ENCODE measurements around the gene CLEC4A.
"Not testable (repeated sequence)": the region's sequence is repeated elsewhere in the genome, so short reads cannot be mapped to it uniquely, and the experiment has no call there.

CLEC4A gene

DNA sequence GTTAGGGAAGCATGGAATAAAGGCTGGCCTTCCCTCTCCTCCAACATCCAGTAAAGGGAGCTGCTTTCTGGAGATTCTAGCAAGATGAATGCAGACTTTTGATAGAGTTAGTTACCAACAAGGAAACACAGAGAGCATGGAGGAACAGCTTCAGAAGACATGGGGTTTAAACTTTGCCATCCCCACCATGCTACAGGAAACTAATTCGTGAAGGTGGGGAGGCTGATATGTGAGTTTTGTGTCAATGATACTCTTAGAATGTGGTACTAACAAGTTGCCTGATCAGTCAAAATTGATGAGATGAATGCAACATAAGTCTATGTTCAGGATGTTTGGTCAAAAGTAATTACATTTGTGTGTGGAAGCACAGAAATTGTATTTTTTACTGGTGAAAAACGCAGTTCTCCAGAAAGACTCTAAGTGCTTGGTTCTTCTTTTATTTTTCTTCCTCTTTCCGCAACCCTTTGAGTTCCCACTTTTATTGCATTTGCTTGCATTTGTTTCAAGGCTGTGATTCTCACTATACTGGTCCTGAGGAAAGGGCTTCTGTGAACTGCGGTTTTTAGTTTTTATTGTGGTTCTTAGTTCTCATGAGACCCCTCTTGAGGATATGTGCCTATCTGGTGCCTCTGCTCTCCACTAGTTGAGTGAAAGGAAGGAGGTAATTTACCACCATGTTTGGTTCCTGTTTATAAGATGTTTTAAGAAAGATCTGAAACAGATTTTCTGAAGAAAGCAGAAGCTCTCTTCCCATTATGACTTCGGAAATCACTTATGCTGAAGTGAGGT, at the start of gene CLEC4A:
CLEC4A (plus strand) TSS at position 494 of the 789 bp plus-strand sequence; CDS start at position 756, 262 bp downstream.
- DNase-seq (ENCODE audit: low read depth in 2 of 2): no peak

- no peak for DNase-seq (ENCODE audit: low read depth in 2 of 2)
These were observed 47.5 kb upstream of the CLEC4A start for GRCh38 chr12:8075935-8076334.

GRCh38 chr12:8076366-8076765, 47.1 kb upstream of the CLEC4A start:
- no peak for DNase-seq (ENCODE audit: low read depth in 2 of 2)

DNA sequence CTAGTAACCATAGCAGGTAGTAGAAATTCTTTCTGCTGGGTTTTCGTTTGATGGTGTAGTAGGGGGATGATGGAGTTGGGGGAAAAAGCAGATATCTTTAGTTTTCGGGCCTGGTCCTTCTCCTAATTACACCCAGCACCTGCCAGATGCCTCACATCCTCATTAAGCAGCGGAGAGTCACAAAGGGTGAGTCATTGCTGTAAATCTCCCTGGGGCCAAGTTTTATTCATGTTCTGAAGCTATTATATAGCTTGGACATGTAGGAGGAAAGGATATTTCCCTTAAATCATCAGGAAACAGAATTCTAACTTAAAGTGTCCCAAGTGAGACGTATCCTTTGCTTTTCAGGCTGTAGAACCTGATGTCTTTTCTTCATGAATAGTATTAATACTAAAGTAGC, 46.2 kb upstream of the CLEC4A start:
- no peak for DNase-seq (ENCODE audit: low read depth in 2 of 2)

DNA sequence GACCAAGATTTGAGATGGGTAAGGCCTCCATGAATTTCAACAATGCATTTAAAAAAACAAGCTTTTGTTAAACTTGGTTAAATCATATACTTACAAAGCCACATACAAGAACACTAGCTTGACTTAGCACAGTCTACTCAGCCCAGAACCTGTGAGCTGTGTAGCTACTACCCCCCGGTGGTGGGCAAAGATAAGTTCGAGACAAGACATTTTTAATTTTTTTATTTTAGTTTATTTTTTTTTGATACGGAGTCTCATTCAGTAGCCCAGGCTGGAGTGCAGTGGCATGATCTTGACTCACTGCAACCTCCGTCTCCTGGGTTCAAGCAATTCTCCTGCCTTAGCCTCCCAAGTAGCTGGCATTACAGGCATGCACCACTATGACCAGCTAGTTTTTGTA, 45.0 kb upstream of the CLEC4A start:
- peak in 1 of 2 experiments; percentile 28 for DNase-seq (ENCODE audit: low read depth in 2 of 2)

DNA sequence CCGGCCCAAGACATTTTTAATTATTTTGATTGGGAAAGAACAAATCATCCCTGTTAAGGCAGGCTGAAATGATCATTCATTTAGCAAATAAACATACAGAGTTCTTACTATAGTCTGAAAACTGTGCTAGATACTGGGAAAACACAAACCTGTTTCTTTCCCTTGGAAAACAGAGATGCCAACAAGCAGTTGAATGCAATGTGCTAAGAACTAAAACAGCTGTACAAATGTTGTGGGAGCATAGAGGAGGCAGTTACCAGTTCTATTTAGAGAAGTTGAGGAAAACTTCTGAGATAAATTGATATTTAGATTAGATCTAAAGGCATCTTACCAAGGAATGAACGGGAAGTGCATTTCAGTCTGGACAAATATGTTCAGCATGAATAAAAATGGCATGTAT, 44.5 kb upstream of the CLEC4A start:
- no peak for DNase-seq (ENCODE audit: low read depth in 2 of 2)

DNA sequence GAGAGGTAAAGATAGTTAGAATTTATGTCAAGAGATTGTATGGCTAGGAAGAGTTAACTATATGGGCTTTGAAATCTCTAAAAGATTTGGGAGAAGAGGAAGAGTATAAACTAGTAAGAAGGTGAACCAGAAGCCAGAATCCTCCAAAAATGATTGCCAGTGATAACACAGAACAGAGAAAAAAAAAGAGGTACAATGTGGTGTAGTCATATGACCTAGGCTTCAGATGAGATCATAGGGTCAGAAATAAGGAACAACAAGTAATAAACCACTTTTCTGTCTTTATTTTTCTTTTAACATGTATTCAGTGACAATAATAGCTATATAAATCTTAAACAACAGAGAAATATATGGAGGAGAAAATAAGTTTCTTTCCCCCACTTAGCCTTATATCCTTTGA, 43.3 kb upstream of the CLEC4A start:
- DNase-seq (ENCODE audit: low read depth in 2 of 2): no peak

- peak in 1 of 2 experiments; percentile 2 for DNase-seq (ENCODE audit: low read depth in 2 of 2)
These were observed 42.0 kb upstream of the CLEC4A start for GRCh38 chr12:8081251-8081920.

DNA sequence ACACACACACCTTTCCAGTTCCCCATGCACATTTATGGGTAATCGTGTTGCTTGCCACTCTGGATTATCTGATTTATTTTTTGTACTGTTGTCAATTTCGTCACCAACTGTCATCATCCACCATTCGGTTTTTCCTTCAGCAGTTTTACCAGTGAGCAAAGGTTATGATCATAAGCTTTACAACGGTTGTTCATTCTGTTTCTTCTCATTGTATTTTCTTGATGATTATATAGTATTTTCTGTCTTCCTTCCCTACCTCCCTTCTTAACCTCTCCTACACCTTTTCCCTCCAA, 40.7 kb upstream of the CLEC4A start:
- DNase-seq (ENCODE audit: low read depth in 2 of 2): no peak

- DNase-seq (ENCODE audit: low read depth in 2 of 2): peak; percentile 7 to 37
These were observed 39.1 kb upstream of the CLEC4A start for GRCh38 chr12:8084351-8084750.

DNA sequence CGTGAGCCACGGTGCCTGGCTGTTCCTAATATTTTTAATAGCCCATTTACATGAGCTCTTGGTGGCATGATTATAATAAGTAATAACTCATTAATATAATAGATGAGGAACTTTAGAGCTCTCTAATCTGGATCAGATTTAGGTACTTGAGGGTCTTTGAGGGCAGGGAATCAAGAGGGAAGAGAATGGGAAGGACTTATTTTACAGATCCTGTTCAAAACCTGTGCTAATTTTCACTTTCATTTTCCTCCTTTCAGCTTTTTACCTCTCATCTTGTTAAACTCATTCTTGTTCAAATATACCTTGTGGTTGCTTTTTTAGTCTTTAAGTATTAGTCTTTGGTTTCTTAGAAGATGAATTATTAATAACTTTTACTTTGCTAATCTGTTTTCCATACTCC, 35.8 kb upstream of the CLEC4A start:
- no peak for DNase-seq (ENCODE audit: low read depth in 2 of 2)

DNA sequence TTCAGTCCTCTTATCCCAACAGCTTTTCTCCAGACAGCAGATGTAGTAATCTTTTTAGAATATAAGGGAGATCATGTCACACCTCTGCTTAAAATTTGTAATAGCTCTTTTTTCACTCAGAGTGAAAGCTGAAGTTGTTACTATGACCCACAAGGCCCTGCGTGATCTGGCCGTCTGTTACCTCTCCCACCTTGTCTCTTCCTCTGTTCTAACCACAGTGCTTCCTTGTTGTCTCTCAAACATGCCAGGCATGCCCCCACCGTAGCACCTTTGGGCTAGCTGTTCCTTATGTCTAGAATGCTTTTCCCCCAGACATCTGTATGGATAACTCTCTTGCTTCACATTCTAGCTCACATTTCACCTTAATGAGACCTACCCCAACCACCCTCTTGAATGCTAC, 34.8 kb upstream of the CLEC4A start:
- peak in 1 of 2 experiments; percentile 13 for DNase-seq (ENCODE audit: low read depth in 2 of 2)

DNA sequence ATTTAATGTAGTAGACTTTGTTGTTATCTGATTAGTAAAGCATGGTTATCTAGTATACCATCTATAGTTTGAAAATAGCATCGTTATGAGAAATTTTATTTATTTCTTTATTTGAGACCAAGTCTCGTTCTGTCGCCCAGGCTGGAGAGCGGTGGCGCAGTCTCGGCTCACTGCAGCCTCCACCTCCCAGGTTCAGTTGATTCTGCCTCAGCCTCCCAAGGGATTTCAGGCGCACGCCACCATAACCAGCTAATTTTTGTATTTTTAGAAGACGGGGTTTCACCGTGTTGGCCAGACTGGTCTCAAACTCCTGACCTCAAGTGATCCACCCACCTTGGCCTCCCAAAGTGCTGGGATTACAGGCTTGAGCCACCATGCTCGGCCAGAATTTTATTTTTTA, 34.1 kb upstream of the CLEC4A start:
- not testable (repeated sequence) for DNase-seq (ENCODE audit: low read depth in 2 of 2)

GRCh38 chr12:8089716-8090115, 33.7 kb upstream of the CLEC4A start:
- DNase-seq (ENCODE audit: low read depth in 2 of 2): no peak

DNA sequence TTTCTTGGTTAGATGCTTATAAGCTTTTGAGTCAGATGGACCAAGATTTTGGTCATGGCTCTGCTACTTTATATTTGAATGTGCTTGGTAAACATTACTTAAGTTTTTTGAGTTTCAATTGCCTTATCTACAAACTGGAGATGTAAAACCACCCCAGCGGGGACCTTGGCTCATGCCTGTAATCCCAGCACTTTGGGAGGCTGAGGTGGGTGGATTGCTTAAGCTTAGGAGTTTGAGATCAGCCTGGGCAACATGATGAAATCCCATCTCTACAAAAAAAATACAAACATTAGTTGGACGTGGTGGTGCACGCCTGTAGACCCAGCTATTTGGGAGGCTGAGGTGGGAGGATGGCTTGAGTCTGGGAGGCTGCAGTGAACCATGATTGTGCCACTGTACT, 30.1 kb upstream of the CLEC4A start:
- no peak for DNase-seq (ENCODE audit: low read depth in 2 of 2)

- no peak for DNase-seq (ENCODE audit: low read depth in 2 of 2)
These were observed 27.0 kb upstream of the CLEC4A start for GRCh38 chr12:8096281-8096915.

- no peak for DNase-seq (ENCODE audit: low read depth in 2 of 2)
These were observed 24.2 kb upstream of the CLEC4A start for GRCh38 chr12:8099235-8099634.

DNA sequence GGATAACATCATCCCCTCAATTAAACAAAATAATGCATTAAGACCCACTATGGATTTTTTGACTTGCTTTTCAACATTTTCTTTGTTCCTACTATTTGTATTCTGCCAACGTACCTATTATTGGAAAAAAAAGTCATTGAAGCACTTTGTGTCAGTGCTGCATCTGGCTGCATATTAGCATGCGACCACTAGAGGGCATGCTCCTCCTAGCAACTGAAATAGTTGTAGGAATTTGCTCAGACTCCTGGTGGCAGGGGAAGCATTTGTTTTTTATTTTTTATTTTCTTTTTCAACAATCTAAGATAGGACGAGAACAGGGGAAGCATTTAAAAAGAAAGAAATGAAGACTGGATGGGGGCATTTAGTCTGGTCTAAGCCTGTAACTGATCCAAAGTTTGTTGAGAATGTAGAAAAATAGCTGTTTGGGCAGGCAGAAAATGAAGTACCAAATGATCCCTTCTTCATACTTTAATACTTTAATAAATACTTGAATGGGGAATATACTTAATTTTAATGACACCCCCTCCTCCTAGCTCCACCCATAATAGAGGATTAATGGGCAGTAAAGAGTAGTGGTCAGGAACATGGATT, 14.5 kb upstream of the CLEC4A start:
- peak; percentile 44 to 76 for DNase-seq (ENCODE audit: low read depth in 2 of 2)

- not testable (repeated sequence) for DNase-seq (ENCODE audit: low read depth in 2 of 2)
These were observed 10.3 kb upstream of the CLEC4A start for GRCh38 chr12:8113117-8113516.

DNA sequence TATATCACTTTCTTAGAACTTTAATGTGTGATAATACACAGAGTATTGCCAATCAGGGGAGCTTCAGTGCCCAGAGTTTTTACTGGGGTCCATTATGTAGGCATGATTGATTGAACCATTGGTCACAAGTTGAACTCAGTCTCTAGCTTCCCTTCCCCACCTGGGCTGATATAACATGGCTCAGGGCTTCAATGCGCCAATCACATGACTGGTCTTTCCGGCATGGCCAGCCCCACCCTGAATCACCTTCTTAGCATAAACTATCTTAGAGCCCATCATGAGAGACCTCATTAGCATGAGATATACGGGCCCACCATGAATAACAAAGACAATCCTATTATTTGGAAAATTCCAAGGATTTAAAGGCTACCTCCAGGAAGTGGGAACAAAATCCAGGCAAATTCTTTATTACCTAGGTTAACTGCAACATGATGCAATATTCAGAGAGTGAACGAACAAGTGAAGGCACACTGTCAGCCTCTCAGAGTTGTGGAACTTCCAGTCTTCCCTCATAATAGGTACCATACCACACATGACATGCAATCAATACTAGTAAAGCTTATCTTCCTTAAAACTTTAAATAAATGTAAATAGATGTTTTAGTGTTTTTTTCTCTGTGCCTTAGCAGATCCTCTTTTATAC, 3.2 kb upstream of the CLEC4A start:
- DNase-seq (ENCODE audit: low read depth in 2 of 2): no peak

DNA sequence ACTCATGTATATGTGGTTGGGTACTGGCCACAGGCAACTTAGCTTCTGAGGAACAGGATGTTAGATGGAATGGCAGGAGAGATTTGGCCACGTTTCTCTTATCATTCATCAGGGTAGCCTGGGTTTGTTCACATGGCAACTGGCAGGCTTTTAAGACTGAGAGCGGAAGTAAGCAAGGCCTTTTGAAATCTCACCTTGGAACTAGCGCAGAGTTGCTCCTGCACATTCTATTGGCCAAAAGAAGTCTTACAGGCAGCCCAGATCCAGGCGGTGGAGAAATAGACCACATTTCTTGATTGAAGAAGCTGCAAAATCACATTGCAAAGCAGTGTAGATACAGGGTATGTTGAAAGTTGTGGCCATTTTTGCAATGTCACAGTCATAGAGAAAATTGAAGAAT, 3.7 kb downstream of the CLEC4A start:
- DNase-seq (ENCODE audit: low read depth in 2 of 2): no peak
